HEK293T (cell line): ENCODE data around the gene EXOC6.

Experiments used
- FOXM1 ChIP-seq: fragments of 450-650 bp; IDR thresholded peaks from 2 replicates; pipeline ENCODE4 v1.6.1; 2017; ENCODE audit warnings: mild to moderate bottlenecking, borderline replicate concordance
- TARDBP ChIP-seq: fragments of 450-650 bp; IDR thresholded peaks from 2 replicates; pipeline ENCODE4 v1.6.1; 2016

- TF ChIP-seq TARDBP (no peak), FOXM1 (no peak)
Observed at GRCh38 chr10:93026072-93026471, 177.8 kb downstream of the EXOC6 start.
